Uterus (tissue), 2 donors: Measurements from ENCODE around the gene FYN.

ENCODE experiments used
- CTCF ChIP-seq, 4 experiments: fragments of 200-600 bp in 2 of 4; fragments of 450-650 bp in 2 of 4; sonication (generic) in 2 of 4; IDR thresholded peaks; one replicate each; pipeline ENCODE4 v1.5.1; 2016 to 2019; ENCODE audit warnings: antibody characterized with exemption in 4 of 4, mild to moderate bottlenecking in 2 of 4, moderate library complexity in 1 of 4
- POLR2A ChIP-seq, 2 donors: fragments of 450-650 bp; IDR thresholded peaks; one replicate each; pipeline ENCODE4 v1.6.1; 2016; ENCODE audit warnings: antibody characterized with exemption in 2 of 2, mild to moderate bottlenecking in 1 of 2, moderate library complexity in 1 of 2

GRCh38 chr6:111842891-111843290, 30.4 kb downstream of the FYN start:
- TF ChIP-seq CTCF (IDR thresholded peaks at IDR 0.05) = no peak
- no peak for TF ChIP-seq POLR2A (IDR thresholded peaks at IDR 0.05)
